RWPE2 (cell line): ENCODE results near the gene KIAA1614.

ENCODE experiments used
- ATAC-seq: fragments of 200-7000 bp; cut with Tn5 transposase; 3 replicates; pipeline ENCODE4 v1.9.1; 2021; ENCODE audit warnings: low read depth
- DNase-seq: peaks from one replicate; pipeline ENCODE4 v3.0.0-alpha.2; 2020; ENCODE audit warnings: low spot score
- H3K27ac ChIP-seq: fragments of 450-650 bp; 2 replicates; pipeline ENCODE4 v1.5.1; 2017; ENCODE audit warnings: mild to moderate bottlenecking; ENCODE audit not compliant: poor library complexity, severe bottlenecking
- H3K27me3 ChIP-seq: fragments of 250-450 bp; sonication (Bioruptor Pico); 2 replicates; pipeline ENCODE4 v1.5.1; 2021; ENCODE audit warnings: mild to moderate bottlenecking, moderate library complexity; ENCODE audit not compliant: insufficient read depth, poor library complexity, severe bottlenecking
- H3K36me3 ChIP-seq: fragments of 250-450 bp; sonication (Bioruptor Pico); 2 replicates; pipeline ENCODE4 v1.5.1; 2020; ENCODE audit warnings: low read depth, mild to moderate bottlenecking, moderate library complexity
- H3K4me1 ChIP-seq: fragments of 250-450 bp; sonication (Bioruptor Pico); 2 replicates; pipeline ENCODE4 v1.5.1; 2021; ENCODE audit warnings: mild to moderate bottlenecking, moderate library complexity; ENCODE audit not compliant: insufficient read depth, poor library complexity, severe bottlenecking
- H3K4me3 ChIP-seq: fragments of 250-450 bp; sonication (Bioruptor Pico); 2 replicates; pipeline ENCODE4 v1.5.1; 2021; ENCODE audit warnings: mild to moderate bottlenecking, moderate library complexity; ENCODE audit not compliant: severe bottlenecking
- H3K9me3 ChIP-seq: fragments of 250-450 bp; sonication (Bioruptor Pico); 2 replicates; pipeline ENCODE4 v1.5.1; 2021; ENCODE audit warnings: mild to moderate bottlenecking, moderate library complexity; ENCODE audit not compliant: severe bottlenecking
- TF ChIP-seq, protein P1 (sequence below): fragments of 450-650 bp; IDR thresholded peaks from one replicate; pipeline ENCODE4 v1.5.1; 2017; ENCODE audit warnings: mild to moderate bottlenecking, moderate library complexity; ENCODE audit not compliant: poor library complexity, severe bottlenecking

KIAA1614 gene

DNA sequence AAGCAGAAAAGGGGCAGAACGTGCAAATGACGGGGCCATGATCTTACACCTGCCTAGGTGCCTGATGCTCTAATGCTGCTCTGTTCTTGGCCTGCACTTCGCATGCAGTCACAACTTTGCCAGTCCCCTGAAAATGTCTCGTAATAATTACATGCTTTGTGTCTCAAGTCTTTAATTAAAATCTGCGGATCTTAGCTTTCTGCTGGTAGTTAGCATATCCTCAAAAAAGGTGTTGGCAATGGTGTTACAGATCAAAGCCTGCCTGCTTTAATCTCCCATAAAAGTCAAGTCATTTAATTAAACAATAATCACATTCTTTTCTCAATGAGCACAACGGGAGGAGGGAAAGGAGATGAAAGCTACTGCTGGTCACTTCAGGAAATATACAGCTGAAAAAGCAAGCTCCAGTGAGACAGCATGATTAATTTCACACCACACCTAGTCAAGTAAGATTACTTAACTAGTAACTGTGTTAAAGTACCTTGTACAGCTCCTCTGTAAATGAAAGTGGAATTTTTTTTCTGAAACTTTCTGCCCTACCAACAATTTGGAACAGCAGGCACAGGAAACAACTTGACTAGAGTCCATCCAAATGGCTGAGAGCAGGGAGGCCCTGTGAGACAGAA lies 64.1 kb downstream of the KIAA1614 start:
- H3K36me3 ChIP-seq = peaks cover 72% of the 10 kb centered on the region

DNA sequence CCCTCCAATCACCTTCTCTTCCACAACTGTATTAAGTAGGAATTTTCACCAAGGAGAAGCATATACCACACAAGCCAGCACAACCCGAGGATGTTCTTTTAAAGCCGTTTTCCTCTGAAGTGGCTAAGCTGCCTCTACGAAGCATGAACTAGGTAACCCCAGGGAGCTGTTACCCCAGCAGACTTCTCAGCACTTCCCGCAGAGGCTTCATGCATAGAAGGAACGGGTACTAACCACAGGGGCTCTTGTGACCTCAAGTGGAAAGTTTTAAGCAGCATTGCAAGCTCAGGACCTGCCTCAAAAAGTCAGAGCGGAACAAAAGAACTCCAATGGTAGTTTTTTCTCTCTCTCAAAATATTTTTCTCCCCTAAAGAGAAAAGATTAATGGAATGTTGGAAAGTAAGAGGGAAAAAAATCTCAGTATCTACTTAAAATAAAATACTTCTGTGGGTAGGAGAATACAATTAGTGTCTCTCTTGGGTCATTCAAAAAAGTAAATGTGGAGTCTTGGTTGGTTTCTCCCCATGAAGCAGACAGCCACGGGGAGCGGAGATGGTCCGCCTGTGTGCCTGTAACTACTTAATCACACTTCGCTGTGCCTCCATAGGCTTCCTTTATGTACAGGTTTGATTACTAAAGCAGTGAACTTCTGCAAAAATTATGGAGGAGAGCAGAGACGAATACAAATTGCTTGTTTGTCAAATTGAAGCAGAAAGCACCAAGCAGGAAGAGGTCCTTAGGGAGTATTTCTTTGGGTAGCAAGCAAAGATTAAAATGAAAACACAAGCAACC lies 69.1 kb downstream of the KIAA1614 start:
- no peaks in the 10 kb centered on the region for H3K4me1 ChIP-seq
- TF ChIP-seq, protein P1, sequence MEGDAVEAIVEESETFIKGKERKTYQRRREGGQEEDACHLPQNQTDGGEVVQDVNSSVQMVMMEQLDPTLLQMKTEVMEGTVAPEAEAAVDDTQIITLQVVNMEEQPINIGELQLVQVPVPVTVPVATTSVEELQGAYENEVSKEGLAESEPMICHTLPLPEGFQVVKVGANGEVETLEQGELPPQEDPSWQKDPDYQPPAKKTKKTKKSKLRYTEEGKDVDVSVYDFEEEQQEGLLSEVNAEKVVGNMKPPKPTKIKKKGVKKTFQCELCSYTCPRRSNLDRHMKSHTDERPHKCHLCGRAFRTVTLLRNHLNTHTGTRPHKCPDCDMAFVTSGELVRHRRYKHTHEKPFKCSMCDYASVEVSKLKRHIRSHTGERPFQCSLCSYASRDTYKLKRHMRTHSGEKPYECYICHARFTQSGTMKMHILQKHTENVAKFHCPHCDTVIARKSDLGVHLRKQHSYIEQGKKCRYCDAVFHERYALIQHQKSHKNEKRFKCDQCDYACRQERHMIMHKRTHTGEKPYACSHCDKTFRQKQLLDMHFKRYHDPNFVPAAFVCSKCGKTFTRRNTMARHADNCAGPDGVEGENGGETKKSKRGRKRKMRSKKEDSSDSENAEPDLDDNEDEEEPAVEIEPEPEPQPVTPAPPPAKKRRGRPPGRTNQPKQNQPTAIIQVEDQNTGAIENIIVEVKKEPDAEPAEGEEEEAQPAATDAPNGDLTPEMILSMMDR = no peak
- no peaks in the 10 kb centered on the region for H3K27me3 ChIP-seq
- DNase-seq (no peak), ATAC-seq (no peak)
- no peaks in the 10 kb centered on the region for H3K9me3 ChIP-seq
- H3K4me3 ChIP-seq = no peak overlapping the region
- peaks cover 76% of the 10 kb centered on the region for H3K36me3 ChIP-seq
- no peak overlapping the region for H3K27ac ChIP-seq

More for the DNA sequence above, 64.1 kb downstream of the KIAA1614 start:
- H3K9me3 ChIP-seq = no peaks in the 10 kb centered on the region
- DNase-seq (no peak), ATAC-seq (no peak)
- no peak overlapping the region for H3K27ac ChIP-seq
- TF ChIP-seq, protein P1 = no peak
- H3K4me3 ChIP-seq = no peak overlapping the region
- H3K4me1 ChIP-seq = no peaks in the 10 kb centered on the region
- H3K27me3 ChIP-seq = no peaks in the 10 kb centered on the region

DNA sequence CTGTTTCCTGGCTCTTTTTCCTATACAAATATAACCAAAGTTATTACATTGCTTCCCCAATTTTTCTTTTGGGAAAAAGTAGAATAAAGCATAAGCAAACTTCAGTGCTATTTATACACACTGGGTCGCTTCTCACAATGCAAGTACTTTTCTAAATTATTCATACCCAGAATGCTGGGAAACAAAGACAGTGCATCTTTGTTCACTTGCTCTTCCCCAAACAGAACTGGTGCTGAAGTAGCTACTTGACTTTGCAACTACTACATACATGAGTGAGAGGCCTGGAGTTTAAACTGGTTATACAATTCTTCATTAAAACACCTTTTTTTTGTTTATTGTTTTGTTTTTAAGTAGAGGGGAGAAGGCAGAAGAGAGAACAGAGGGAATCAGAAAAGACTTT lies 69.7 kb downstream of the KIAA1614 start:
- no peak overlapping the region for H3K27ac ChIP-seq
- TF ChIP-seq, protein P1 = no peak
- H3K9me3 ChIP-seq = no peaks in the 10 kb centered on the region
- DNase-seq = no peak
- no peak for ATAC-seq
- H3K4me3 ChIP-seq = no peak overlapping the region
- H3K27me3 ChIP-seq = no peaks in the 10 kb centered on the region
- H3K36me3 ChIP-seq = peaks cover 76% of the 10 kb centered on the region
- H3K4me1 ChIP-seq = no peaks in the 10 kb centered on the region

DNA sequence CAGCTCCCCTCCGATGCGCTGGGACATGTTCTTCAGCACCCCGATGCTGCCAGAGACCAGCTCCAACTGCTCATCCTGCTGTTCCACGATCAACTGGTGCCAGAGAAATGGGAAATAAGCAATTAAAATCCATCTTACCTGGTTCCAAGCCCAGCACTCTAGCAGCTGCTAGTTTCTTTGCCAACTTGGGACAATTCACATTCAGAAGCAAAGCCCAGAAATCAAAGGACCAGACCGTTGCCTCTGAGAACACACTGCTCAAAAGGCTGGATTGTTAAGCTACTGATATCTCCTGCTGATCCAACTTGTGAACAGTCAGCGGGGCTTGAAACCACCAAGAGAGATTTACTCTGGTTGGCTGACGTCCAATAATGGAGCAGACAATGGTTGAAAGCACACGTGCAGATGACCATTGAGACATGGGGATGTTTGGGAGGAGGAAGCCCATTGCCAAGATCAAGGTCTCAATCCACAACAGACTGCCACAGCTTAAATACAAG lies 75.6 kb downstream of the KIAA1614 start:
- no peak for ATAC-seq
- Histone ChIP-seq H3K4me3 (no peak overlapping the region), H3K27ac (no peak overlapping the region), H3K9me3 (no peaks in the 10 kb centered on the region), H3K4me1 (no peaks in the 10 kb centered on the region), H3K27me3 (no peaks in the 10 kb centered on the region), H3K36me3 (peaks cover 90% of the 10 kb centered on the region)
- TF ChIP-seq, protein P1 = no peak
- no peak for DNase-seq

DNA sequence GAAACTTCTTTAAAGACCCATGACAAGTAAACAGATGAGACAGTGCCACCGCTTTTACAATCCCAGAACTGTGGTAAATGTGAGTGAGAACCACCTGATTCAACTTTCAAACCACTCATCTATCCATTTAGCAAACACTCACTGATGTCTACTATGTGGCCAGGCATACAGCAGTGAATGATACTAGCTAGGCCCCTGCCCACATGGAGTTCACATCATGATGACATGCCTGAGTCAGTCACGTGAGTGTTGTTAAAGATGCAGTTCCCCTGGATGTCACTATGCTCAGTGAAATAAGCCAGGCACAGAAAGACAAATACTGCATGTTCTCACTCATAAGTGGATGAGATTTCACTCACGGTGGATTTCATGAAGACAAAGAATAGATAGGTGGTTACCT lies 81.6 kb downstream of the KIAA1614 start:
- TF ChIP-seq, protein P1 = no peak

More for the DNA sequence above, 81.6 kb downstream of the KIAA1614 start:
- Histone ChIP-seq H3K36me3 (peaks cover 82% of the 10 kb centered on the region), H3K4me3 (no peak overlapping the region), H3K27ac (no peak overlapping the region), H3K9me3 (no peaks in the 10 kb centered on the region), H3K4me1 (no peaks in the 10 kb centered on the region), H3K27me3 (no peaks in the 10 kb centered on the region)
- ATAC-seq (no peak), DNase-seq (no peak)
